ENCODE measurements around the gene ZNF70. TPM values are rescaled to one million over a fixed set of nuclear protein-coding genes. Genes with fewer than 3 reads are reported as not detected.
A peak's percentile ranks its signal among the peaks of the same experiment; 100 is the strongest.

ZNF70 gene
- total RNA-seq, 1 donor from 2014 or later: 4.1 TPM

DNA sequence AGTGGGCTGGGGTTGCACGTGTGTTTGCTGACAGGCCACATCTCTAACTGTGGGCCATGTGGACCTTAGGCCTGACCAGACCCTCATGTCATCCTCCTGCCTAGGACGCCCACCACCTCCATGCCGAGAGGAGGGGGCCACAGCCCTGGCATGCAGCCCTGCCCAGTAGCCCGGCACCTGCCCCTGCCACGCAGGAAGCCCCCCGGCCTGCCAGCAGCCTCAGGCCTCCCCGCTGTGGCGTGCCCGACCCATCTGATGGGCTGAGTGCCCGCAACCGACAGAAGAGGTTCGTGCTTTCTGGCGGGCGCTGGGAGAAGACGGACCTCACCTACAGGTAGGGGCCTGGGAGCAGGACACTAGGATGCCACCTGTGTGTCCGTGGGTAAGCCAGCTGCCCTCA, 28.2 kb upstream of the ZNF70 start:
- no peak for DNase-seq

DNA sequence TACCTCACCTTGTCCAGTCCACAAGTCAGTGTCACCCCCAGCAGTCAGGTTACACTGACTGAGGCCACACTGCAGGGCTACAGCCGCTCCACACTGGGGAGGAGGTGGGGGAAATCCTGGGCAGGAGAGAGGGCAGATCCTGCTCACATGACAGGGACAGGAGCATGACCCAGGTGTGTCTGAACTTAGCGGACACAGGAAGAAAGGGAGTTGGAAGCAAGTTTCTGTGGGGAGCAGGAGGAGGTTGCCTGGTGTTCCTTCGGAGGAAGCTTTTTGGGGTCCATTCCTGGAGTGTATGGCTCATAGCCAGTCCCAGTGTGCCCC, 27.6 kb upstream of the ZNF70 start:
- DNase-seq: no peak

DNA sequence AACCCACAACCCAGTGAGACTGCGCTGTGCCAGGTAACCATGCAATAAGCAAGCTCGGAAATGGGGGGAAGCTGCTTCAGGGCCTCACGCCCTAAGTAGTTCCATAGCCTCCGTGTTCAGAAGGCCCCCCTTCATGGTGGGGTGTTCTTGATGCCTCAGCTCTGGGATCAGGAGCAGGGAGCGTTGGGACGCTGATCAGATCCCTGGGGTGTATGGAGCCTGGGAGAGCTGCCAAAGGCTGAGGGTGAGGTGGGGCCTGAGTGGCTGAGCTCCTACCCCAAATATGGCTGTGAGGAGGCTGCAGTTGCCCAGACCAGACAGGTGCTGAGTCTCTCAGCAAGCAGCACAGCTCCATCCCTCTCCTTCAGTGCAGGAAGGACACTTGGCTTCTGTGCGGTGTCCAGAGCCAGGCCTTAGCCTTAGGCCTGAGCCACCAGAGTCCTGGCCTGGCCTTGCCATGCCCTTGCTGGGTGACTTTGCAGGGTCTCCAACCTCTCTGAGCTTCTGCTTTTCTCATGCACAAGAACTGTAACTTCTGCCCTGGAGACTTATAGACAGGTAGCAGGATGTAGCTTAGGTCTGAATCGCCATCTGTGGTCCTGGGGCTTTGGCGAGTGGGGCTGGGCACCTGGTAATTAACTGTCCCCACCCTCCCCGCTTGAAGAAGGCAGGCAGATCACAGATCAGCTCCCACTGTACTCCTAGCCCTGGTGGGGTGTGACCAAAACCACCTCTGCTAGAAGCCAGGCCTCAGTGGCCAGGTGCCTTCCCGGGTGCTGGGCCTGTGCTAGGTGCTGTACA, 27.1 kb upstream of the ZNF70 start:
- no peak for DNase-seq

DNA sequence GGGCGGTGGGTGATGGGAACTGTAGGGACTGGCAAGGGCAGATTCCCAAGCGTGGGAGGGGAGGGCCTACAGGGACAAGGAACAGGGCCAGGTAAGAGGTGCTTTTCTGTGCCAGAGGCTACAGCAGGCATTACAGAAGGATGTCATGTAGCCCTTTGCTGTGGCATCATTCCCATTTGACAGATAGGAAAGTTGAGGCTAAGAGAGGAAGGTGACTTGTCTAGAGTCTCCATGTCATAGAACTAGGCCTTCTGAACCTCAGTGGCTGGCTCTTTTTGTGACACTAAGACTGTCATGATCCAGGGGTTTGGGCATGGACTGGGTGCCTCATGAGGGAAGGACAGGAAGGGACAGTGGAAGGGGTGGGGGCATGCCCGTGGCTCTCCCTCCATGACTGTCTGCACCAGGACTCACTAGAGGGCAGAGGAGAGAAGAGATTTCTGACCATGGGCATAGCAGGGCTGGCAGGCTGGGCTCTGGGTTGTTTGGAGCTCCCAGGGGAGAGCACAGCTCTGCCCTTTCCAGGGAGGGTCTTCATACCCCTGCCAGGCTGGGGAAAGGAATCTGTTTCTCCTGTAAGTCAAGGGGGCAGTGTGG, 25.0 kb upstream of the ZNF70 start:
- DNase-seq: no peak

DNA sequence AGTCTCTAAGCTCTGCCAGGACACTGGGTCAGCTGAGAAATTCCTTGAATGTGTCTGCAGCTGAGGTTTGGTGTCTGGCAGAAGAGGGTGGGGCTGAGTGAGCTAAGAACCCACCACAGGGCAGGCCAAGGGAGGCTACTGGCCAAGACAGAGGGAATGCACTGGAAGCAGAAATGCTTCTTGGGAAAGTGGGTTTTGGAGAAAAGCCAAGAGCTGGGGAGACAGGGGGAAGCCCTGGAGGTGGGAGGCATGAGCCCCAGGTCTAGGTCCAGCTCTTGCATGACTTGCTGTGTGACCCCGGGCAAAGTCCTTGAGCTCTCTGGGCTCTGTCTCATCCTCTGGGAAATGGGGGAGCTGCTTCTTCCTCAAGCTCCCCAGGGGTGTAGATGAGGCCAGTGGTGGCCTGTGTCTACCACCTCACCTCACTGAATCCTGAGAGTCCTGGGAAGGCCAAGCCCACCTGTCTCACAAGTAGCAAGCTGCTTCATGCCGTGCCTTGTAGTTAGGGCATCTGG, 24.1 kb upstream of the ZNF70 start:
- no peak for DNase-seq

DNA sequence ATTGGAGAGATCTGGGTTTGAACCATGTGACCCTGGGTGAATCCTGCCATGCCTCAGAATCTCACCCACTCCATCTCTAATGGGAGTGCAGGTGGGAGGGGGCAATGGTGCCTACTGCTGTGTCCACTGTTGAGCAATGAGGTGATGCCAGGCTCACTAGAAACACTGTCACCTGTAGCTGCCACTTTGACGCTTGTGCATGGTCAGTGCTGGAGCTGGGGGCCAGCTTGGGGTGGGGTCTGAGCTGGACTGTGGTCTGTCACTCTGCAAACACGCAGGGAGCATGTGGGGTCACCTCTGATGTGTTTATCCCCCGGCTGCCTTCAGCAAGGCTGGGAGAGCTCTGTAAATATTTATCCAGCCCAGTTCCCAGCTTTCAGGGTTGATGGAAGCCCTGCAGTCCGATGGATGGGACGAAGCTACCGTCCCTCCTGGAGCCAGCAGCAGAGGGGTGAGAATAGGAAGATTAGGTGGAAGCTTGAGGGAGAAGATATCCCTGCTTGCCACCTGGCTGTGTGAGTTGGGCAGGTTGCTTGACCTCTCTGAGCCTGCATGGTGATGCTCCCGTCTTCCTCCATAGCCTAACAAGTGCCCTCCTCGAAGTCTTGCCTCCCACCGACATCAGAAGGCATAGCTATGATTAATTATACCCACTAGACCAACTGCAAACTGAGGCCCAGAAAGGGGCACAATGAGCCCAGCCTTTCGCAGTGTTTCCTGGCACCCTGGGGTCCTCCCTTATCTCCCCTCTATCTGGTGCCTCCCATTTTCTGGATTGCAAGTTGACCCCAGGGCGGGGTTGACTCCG, 23.4 kb upstream of the ZNF70 start:
- DNase-seq: no peak

DNA sequence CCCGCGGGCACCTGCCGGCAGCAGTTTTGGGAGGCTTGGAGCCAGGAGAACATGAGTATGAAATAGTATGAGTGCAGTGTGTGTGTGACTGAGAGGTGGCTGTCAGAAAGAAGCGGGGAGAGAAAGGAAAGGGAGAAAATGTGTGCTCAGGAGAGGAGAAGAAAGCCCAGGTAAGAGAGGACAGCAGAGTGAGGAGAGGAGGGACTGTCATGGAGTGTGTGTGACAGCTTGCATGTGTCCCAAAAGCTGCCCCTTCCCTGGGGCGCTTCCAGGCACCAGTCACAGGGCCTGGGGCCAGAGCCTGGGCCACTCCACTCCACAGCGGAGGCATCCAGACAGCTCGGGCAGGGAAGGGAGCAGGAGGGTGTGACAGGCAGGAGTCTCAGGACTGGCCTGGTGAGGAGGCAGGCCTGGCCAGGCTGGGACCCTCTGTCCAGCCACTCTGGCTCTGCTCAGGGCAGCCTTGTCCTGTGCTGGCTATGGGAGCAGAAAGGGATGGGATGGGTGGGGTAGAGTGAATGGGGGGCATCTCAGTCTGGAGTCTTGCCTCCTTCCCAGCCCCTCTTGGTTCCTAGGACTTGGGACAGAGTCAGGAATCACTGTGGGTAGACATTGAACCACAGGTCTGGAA, 22.7 kb upstream of the ZNF70 start:
- DNase-seq: no peak

DNA sequence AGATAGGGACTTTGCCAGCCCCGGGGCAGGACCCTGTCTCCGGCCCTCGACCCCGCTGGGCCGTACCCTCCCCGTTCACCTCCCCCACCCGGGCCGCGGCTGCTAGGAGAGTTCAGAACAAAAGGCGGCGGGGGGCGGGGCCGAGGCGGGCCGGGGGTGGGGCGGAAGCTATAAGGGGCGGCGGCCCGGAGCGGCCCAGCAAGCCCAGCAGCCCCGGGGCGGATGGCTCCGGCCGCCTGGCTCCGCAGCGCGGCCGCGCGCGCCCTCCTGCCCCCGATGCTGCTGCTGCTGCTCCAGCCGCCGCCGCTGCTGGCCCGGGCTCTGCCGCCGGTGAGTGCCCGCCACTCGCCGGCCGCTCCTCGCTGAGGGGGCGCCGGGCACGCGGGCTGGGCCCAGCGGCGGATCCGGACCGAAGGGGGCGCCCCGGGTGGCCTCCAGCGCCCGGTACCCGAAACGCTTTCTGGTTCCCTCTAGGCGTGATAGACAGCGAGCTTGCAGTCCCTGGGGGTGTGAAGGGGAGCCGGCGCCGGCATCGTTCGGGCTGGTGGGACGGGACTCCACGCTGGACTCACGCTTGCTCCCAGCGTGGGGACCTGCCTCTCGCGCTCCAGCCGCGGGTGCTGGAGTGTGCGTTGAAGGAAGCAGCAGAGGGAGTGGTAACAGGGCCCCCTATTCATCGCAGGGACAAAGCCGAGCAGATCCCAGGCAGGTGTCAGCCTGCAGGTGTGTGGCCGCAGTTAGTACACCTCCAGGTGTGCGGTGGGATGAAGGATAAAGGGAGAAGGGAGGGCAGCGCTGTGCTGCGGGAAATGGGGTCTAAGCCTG, 21.9 kb upstream of the ZNF70 start, which contains the start of gene MMP11:
MMP11 (plus strand) TSS at position 201 of the 825 bp plus-strand sequence; CDS start at position 223, 22 bp downstream.
- no peak for DNase-seq

DNA sequence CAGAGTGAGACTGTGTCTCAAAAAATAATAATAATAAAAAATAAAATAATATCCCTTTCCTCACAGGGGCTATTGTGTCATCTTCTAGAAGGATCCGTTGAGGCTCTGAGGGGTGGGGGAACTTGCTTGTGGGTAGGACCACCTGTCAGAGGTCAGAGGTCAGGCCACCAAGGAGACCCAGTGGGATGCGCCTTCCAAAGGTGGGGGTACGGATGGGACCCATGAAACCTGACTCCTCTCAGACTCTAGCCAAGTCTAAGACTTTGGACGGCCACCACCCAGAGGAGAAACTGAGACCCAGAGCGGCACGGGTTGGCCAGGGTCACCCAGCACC, 21.4 kb upstream of the ZNF70 start:
- DNase-seq: no peak

DNA sequence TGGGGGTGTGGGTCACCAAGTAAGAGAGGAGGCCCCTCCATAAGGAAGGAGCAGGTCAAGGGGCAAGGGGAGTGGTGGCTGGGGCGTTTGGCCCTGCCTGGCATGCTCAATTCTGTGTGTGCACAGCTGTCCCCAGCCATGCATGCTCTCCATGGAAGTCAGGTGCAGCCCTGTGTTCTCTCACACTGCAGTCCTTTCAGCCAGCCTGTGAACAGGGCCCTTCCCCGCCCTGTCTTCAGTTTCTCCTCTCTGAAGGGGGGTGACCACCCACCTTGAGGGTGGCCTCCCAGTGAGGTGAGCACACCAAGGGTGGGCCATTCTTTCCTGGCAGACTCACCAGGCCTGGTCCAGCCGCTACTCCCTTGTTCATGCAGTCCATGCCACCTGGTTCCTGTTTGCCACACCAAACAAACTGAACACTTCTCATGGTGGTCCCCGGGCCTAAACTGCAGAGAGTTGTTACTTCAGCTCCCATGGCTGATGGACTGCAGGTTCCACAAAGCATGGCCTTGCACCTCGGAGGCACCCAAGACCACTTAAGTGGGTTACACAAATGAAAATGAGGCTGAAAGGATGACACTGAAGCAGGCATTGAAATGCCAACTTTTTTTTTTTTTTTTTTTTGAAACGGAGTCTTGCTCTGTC, 18.5 kb upstream of the ZNF70 start:
- DNase-seq: no peak

DNA sequence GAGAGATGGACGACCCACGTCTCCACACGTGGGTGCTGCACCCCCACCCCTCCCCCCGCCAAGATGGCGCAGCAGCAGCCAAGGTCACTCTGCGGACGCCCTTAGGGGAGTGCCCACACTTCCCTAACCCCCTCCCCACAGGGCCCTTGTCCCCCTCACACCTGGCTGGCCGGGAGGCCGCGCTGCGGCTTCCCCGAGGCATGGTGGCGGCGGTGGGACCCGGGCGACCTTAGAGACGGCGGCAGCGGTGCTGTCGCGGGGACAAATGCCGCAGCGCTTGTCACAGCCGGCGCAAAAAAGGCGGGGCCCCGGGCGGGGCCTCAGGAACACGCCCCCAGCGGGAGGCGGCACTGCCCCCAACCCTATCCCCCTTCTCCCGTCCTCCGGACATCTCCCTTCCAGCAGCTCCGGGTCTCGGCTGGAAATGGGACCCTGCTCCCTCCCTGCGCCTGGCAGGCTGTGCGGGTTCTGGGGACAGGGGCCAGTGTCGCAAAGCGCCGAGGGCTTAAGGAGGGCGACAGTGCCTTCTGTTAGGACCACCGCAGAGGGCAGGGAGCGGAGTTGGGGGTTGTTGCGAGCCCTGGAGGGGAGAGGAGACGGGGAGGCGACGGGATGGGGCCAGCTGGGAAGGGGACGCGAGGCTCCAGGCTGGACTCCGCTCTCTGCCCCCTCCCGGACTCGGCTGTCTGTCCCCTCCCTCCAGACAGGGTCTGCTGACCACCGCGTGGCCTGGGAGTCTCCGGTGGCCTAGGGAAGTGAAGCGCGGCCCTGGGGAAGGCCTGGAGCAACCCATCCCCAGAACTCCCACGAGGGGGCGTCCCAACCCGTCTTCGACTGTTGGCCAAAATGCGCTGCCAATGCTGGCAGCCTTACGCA, 17.0 kb upstream of the ZNF70 start, which contains the start of gene CHCHD10:
CHCHD10 (minus strand) TSS at position 300 of the 876 bp plus-strand sequence; CDS start at position 202, 98 bp downstream.
- DNase-seq: peak; percentile 78

DNA sequence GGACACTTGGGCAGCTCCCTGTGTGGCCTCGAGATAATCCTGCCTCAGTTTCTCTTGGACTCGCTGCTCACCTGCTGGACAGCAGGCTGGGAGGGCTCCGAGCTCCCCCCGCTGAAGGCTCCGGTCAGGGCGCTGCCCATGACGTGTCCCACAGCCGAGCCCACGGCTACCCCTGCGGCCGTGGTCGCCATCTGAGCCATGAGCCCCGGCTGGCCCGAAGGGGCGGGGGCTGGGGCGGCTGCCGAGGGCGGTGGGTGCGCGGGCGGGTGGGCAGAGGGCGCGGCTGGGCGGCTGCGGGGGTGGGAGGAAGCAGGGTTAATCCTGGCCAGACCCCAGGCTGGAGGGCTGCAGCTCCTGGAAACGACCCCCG, 16.4 kb upstream of the ZNF70 start:
- DNase-seq: no peak

DNA sequence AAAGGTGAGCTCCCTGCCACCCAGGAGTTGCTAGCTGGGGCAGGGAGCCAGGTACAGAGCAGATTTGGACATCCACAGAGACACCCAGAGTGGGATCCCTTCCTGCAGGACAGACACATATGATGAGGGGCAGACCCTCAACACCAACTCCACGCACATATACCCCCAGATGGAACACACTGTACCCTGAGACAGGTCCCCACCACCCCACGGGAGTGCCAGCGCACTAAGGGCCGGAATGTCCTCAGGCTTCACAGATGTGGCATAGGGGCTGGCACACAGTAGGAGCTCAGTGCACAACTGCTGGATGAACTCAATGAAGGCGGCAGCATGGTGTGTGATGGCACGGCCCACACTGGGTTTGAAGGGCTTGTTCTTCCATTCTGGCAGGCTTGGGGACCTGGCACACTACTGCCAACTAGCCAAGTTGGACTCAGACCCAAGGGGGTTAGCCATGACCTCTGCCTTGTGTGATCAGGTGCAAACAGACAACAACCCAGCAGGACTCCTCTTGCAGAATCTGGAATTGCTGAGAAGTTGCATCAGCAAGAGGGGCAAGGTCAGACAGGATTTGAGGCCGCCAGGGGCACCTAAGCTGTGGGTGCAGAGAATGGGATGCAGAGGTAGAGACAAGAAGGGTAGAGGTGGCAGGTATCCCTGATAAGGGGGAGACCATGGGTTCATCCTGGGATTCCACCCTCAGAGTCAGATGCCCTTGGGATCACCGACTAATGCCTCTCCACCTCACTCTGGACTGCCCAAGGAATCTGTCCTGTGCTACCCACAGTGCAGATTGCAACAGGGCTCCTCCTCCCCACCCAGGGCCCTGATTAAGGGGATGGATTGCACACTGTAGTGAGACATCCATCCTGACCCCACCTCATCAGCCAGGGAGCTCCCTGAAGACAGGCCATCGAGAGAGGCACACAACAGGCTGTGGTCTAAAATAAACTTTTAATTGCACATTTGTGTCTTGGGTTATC, 14.3 kb upstream of the ZNF70 start:
- no peak for DNase-seq

DNA sequence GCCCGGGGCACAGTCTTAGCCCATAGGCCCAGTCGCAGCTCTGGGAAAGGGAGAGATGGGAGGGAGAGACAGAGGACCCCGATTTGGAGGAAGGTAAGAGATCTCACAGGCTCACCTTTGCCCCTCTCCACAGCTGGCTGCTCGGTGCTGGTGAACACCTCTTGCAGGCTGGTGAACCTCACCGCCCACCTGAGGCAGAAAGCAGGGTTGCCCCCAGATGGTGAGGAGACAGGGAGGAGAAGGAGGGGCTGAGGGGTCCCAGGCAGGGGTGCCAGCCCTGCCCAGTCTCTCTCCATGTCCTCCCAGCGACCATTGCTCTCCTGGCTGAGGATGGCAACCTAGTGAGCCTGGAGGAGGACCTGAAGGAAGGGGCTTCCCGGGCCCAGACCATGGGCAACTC, 13.0 kb upstream of the ZNF70 start:
- DNase-seq: no peak

DNA sequence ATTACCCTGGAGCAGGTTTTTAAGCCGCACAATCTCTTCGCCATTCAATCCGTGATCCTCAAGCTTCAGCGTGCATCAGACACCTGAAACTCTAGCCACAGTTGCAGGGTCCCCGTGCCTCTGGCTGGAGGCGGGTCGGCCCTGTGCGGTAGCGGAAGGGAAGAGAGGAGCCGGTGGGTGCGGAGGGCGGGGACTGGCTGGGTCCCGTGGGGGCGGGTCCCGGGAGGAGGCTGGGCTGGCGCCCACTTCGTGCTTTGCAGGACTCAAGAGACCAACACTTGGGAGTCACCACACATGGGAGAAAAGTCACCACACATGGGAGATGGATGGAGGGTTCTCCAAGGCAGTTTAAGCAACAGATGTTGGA, 12.7 kb upstream of the ZNF70 start:
- DNase-seq: no peak

DNA sequence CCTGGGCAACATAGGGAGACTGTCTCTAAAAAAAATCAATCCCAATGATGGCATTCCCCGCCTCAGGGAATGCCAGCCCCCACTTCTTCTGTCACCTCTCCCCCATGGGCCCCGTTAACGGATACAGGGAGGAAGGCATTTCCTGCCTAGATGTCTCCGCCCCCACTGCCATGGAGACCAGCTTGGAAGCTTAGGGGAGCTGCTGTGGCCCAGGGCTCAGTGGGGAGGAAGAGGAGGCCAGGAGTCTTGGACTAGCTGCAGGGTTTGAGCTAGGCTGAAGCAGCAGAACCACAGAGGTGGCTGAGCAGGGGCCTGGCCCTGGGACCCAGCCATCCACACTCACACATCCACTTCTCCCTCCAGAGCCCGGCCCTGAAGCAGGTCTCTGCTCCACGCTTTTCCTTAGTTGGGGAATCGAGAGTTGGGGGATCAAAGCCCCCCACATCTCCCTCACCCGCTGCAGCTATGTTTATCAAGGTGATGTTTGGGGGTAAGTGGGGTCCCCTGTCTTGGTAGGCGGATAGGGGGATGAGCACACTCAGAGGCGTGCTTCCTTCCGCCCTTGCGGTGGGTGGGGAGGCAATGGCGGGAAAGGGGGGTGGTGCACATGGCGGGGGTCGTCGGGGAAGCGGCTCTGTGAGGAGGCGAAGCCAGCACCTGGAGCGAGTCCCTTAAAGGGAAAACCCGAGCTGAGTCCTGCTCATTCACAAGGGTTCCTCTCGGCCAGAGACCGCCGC, 12.1 kb upstream of the ZNF70 start, which contains the start of gene C22orf15:
C22orf15 (plus strand) TSS at position 149 of the 737 bp plus-strand sequence; CDS start at position 466, 317 bp downstream.
- no peak for DNase-seq

DNA sequence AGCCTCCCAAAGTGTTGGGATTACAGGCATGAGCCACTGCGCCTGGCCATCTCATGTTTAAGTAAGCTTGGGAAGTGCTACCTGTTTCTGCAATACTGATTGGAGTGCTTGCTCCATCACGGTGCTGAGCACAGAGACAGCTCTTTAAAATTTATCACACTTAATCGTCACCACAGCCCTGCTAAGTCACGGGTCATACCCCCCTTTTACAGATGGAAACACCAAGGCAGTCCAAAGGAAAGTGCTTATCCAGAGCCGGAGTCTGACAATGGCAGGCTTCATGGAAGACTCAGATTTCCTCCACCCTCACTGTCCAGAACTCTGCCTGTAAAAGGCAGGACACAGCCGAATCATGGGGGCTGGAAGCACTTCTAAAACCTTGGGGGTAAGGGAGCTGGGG, 9.1 kb upstream of the ZNF70 start:
- no peak for DNase-seq

DNA sequence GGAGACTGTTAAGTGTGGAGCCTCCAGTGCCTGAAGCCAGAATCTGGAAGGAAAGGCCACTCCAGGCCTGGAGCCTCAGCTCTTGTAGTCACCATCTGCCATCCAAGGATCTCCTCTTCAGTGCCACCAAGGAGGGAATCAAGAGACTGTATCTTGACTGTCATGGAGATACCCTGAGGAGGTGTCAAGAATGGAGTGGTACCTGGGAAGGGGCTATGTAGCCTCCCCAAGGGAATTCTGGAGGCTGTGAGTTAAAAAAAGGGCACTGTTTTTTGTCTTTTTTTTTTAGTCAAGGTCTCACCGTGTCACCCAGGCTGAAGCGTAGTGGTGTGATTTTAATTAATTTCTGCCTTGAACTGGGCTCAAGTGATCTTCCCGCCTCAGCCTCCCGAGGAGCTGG, 8.7 kb upstream of the ZNF70 start:
- DNase-seq: no peak
